Endothelial cell of umbilical vein (primary cell): ENCODE data around the gene KCNH1. TPM values are rescaled to one million over a fixed set of nuclear protein-coding genes. Genes with fewer than 3 reads are reported as not detected.

Source experiments
- BruUV-seq: library from RNA; stranded (reverse); fragments of 400-500 nt; replicated peaks from 2 replicates; lab custom pipeline; 2021; lab: Mats Ljungman, UMichigan
- CTCF ChIA-PET: fragments of 300-600, 350-600 bp; sonication (Branson Sonifier 250); formaldehyde crosslinking; loops from one replicate; lab custom pipeline; 2021; ENCODE audit warnings: antibody characterized with exemption, inconsistent platforms; lab: Charles Lee
- POLR2A ChIA-PET: fragments of 300-600, 350-600 bp; sonication (Branson Sonifier 250); formaldehyde crosslinking; loops from one replicate; lab custom pipeline; 2021; ENCODE audit warnings: antibody characterized with exemption, inconsistent platforms; lab: Charles Lee
- DNase-seq: peaks from one replicate; pipeline ENCODE4 v3.0.0-alpha.2; 2011; ENCODE audit warnings: low read depth, low spot score
- FAIRE-seq: peaks from 2 replicates; lab custom pipeline; 2011; peaks lifted over from hg19 to GRCh38; lab: Jason Lieb, UNC
- H2AFZ ChIP-seq: 2 replicates; pipeline ENCODE4 v1.6.0; 2012; ENCODE audit warnings: low read depth, low read length, control low read depth, inconsistent platforms
- H3K27ac ChIP-seq: 2 replicates; pipeline ENCODE4 v1.5.1; 2011; ENCODE audit warnings: low read depth, mild to moderate bottlenecking, control low read depth, low read length, moderate library complexity; ENCODE audit not compliant: insufficient read depth
- H3K27me3 ChIP-seq, 2 experiments: 2 replicates each; pipeline versions ENCODE4 v1.6.0 to v1.6.1; 2011; ENCODE audit warnings: low read length in 2 of 2, mixed read lengths in 1 of 2; ENCODE audit not compliant: control insufficient read depth in 2 of 2, insufficient read depth in 2 of 2
- H3K36me3 ChIP-seq, 2 experiments: 2 replicates in 1 of 2; 3 replicates in 1 of 2; pipeline ENCODE4 v1.5.1; 2011; ENCODE audit warnings: low read length in 2 of 2, mild to moderate bottlenecking in 1 of 2, moderate library complexity in 1 of 2; ENCODE audit not compliant: control insufficient read depth in 2 of 2, insufficient read depth in 2 of 2; ENCODE audit errors: extremely low read depth in 1 of 2
- H3K4me1 ChIP-seq: 3 replicates; pipeline ENCODE4 v1.5.1; 2011; ENCODE audit warnings: mild to moderate bottlenecking, low read length; ENCODE audit not compliant: control insufficient read depth, insufficient read depth; ENCODE audit errors: extremely low read depth
- H3K4me2 ChIP-seq: 2 replicates; pipeline ENCODE4 v1.6.1; 2011; ENCODE audit warnings: low read length, control low read depth, mixed read lengths; ENCODE audit not compliant: insufficient read depth
- H3K4me3 ChIP-seq, 3 experiments: fragments of 200-600 bp in 1 of 3; sonication (generic), shearing (Covaris generic) in 1 of 3; replicated peaks in 1 of 3; 2 replicates each; pipeline ENCODE4 v1.5.1; 2011 to 2016; ENCODE audit warnings: control low read depth in 3 of 3, low read length in 3 of 3, mild to moderate bottlenecking in 2 of 3, inconsistent platforms in 1 of 3, low read depth in 1 of 3, moderate library complexity in 1 of 3; ENCODE audit not compliant: insufficient read depth in 1 of 3
- H3K79me2 ChIP-seq: 2 replicates; pipeline ENCODE4 v1.6.0; 2012; ENCODE audit warnings: low read length, inconsistent platforms; ENCODE audit not compliant: control insufficient read depth, insufficient read depth
- H3K9ac ChIP-seq: replicated peaks from 2 replicates; pipeline ENCODE3; 2011; ENCODE audit warnings: low read length, control low read depth; ENCODE audit not compliant: insufficient read depth; ENCODE audit errors: extremely low read depth
- H3K9me1 ChIP-seq: replicated peaks from 3 replicates; pipeline ENCODE4 v1.6.0; 2011; ENCODE audit warnings: mild to moderate bottlenecking, low read length; ENCODE audit not compliant: control insufficient read depth, insufficient read depth; ENCODE audit errors: extremely low read depth
- H3K9me3 ChIP-seq: replicated peaks from 2 replicates; pipeline ENCODE4 v1.5.1; 2012; ENCODE audit warnings: low read length, inconsistent platforms; ENCODE audit not compliant: control insufficient read depth, insufficient read depth
- H4K20me1 ChIP-seq: replicated peaks from 2 replicates; pipeline ENCODE3; 2011; ENCODE audit warnings: mild to moderate bottlenecking, low read length; ENCODE audit not compliant: control insufficient read depth, insufficient read depth; ENCODE audit errors: extremely low read depth
- EZH2 ChIP-seq: IDR thresholded peaks from 2 replicates; pipeline ENCODE4 v1.6.1; 2012; ENCODE audit warnings: borderline replicate concordance, low read depth, mild to moderate bottlenecking, moderate library complexity, low read length, inconsistent platforms; ENCODE audit not compliant: severe bottlenecking
- FOS ChIP-seq: IDR thresholded peaks from 2 replicates; pipeline ENCODE4 v1.6.1; 2011; ENCODE audit warnings: mild to moderate bottlenecking, low read length, moderate library complexity, borderline replicate concordance; ENCODE audit not compliant: insufficient read depth
- GATA2 ChIP-seq: IDR thresholded peaks from 2 replicates; pipeline ENCODE4 v1.7.0; 2011; ENCODE audit warnings: low read depth, mild to moderate bottlenecking, moderate library complexity, mixed read lengths, low read length; ENCODE audit not compliant: insufficient read length, insufficient read depth
- JUN ChIP-seq: IDR thresholded peaks from 2 replicates; pipeline ENCODE4 v1.6.1; 2011; ENCODE audit warnings: borderline replicate concordance, low read depth; ENCODE audit not compliant: insufficient read length, insufficient read depth
- MAX ChIP-seq: IDR thresholded peaks from 2 replicates; pipeline ENCODE4 v1.6.1; 2011; ENCODE audit not compliant: insufficient read depth, insufficient read length
- MYC ChIP-seq: IDR thresholded peaks from one replicate; pipeline ENCODE4 v1.6.1; 2011; ENCODE audit warnings: mild to moderate bottlenecking, low read depth, low read length
- POLR2A ChIP-seq: IDR thresholded peaks from 2 replicates; pipeline ENCODE4 v1.6.1; 2012; ENCODE audit warnings: low read depth, mild to moderate bottlenecking, control low read depth, low read length
- POLR2AphosphoS5 ChIP-seq: IDR thresholded peaks from 2 replicates; pipeline ENCODE4 v1.6.1; 2012; ENCODE audit warnings: low read depth, mild to moderate bottlenecking, control low read depth, low read length, moderate library complexity; ENCODE audit not compliant: insufficient read depth
- dilution Hi-C: fragments of 300-500 bp; cut with MboI; formaldehyde crosslinking; loops from one replicate; pipeline ENCODE4 v1.15.0; 2019; ENCODE audit warnings: low sequenced_read_pairs; ENCODE audit not compliant: extremely low pct_ligation_motif_present
- intact Hi-C: fragments of 100-400 bp; cut with micrococcal nuclease; formaldehyde crosslinking; loops from one replicate; pipeline ENCODE4 v1.10.0; 2022
- polyA plus RNA-seq, 4 experiments: library from polyadenylated mRNA; depleted of rRNA in 3 of 4; stranded (reverse) in 3 of 4; unstranded in 1 of 4; fragments of >200 nt; gene quantifications; 2 replicates each; pipeline versions ENCODE4 v1.2.1 to v1.2.3, GENCODE V29; 2011 to 2012; ENCODE audit warnings: missing spikeins in 1 of 4
- total RNA-seq: library from RNA; stranded (reverse); gene quantifications from 2 replicates; pipeline ENCODE4 v1.2.3, GENCODE V29; 2021
- TF ChIP-seq, protein P1 (sequence below), 2 donors: IDR thresholded peaks; 1 replicate in 1 of 2; 2 replicates in 1 of 2; pipeline ENCODE4 v1.5.1; 2011; ENCODE audit warnings: low read length in 2 of 2, mild to moderate bottlenecking in 2 of 2, moderate library complexity in 2 of 2, control low read depth in 1 of 2, inconsistent platforms in 1 of 2, low read depth in 1 of 2; ENCODE audit not compliant: insufficient read depth in 1 of 2; ENCODE audit errors: extremely low read depth in 1 of 2

Gene KCNH1
- total and polyA plus RNA-seq, 2 donors (not counting 3 experiments of a cell fraction or from before 2014, with no cell fraction given) = not detected

DNA sequence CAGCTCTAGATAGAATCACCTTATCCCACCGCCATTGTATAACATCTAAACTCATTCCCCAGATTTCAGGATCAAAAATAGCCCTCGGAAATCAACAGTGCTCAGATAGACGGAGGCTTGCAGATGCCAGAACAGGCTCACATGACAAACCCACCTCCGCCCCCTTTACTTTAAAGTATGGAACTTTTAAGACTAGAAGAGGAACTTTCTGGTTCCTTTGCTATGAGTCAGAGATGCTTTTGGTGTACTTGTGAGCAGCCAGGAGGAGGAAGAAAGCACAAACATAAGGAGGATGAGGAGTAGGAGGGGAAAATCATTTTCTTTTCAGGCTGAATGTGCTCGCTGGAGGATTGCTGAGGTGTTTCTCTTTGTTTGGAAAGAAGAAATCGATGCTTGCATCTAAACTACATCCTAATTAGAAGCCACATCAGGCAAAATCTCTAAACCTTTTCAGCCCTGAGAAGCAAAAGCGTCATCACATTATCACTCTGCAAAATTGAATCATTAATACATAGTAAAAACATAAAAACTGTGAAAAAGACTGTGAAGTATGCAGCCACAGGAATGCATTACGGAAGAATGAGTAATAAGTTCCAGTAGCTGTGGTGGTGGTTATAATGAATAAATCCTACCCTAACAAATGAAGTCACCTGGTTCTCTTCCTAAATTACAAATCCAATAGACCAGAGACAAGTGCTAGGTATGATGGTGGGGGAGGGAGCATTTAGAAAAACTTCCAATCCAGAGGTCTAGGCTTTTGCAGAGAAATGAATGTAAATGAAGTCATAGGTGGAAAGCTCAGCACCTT lies 251.3 kb downstream of the KCNH1 start:
- no peak overlapping the region for H3K9ac ChIP-seq
- H3K36me3 ChIP-seq = no peaks in the 10 kb centered on the region
- H3K79me2 ChIP-seq = no peaks in the 10 kb centered on the region
- H3K27me3 ChIP-seq = no peaks in the 10 kb centered on the region
- no peak overlapping the region for H2AFZ ChIP-seq
- no peaks in the 10 kb centered on the region for H3K9me1 ChIP-seq
- dilution Hi-C loops (no loop called here), intact Hi-C loops (no loop called here)
- H3K27ac ChIP-seq = no peak overlapping the region
- ChIA-PET POLR2A (no interaction called here), CTCF (no interaction called here)
- H3K4me3 ChIP-seq = no peak overlapping the region
- no TSS peak for BruUV-seq
- no peaks in the 10 kb centered on the region for H3K4me1 ChIP-seq
- peaks cover 1% of the 10 kb centered on the region for H3K9me3 ChIP-seq
- no peak for DNase-seq
- no peak for FAIRE-seq
- no peaks in the 10 kb centered on the region for H4K20me1 ChIP-seq
- H3K4me2 ChIP-seq = no peak overlapping the region
- TF ChIP-seq GATA2 = no peak
- TF ChIP-seq, protein P1, sequence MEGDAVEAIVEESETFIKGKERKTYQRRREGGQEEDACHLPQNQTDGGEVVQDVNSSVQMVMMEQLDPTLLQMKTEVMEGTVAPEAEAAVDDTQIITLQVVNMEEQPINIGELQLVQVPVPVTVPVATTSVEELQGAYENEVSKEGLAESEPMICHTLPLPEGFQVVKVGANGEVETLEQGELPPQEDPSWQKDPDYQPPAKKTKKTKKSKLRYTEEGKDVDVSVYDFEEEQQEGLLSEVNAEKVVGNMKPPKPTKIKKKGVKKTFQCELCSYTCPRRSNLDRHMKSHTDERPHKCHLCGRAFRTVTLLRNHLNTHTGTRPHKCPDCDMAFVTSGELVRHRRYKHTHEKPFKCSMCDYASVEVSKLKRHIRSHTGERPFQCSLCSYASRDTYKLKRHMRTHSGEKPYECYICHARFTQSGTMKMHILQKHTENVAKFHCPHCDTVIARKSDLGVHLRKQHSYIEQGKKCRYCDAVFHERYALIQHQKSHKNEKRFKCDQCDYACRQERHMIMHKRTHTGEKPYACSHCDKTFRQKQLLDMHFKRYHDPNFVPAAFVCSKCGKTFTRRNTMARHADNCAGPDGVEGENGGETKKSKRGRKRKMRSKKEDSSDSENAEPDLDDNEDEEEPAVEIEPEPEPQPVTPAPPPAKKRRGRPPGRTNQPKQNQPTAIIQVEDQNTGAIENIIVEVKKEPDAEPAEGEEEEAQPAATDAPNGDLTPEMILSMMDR (IDR thresholded peaks at IDR 0.05; ENCODE audit: extremely low read depth in 1 of 2, insufficient read depth in 1 of 2, low read depth in 1 of 2, low read length in 2 of 2) = no peak
- TF ChIP-seq POLR2AphosphoS5 = no peak
- no peak for TF ChIP-seq EZH2
- TF ChIP-seq JUN = no peak
- no peak for TF ChIP-seq FOS
- TF ChIP-seq MAX = no peak
- no peak for TF ChIP-seq MYC
- TF ChIP-seq POLR2A = no peak
